Measurements from ENCODE around the gene LRRC32.

The LRRC32 gene

GRCh38 chr11:76705826-76706225 lies 35.3 kb upstream of the LRRC32 start:
- TF ChIP-seq CTCF (conservative IDR thresholded peaks at IDR 0.05; ENCODE audit: low read depth, low read length), result no peak
- H3K4me3 ChIP-seq (ENCODE audit: low read length), result no peak overlapping the region
- DNase-seq (ENCODE audit: low read depth), result no peak

- no peak for DNase-seq (ENCODE audit: low read depth)
- no peak overlapping the region for H3K4me3 ChIP-seq (ENCODE audit: low read length)
- TF ChIP-seq CTCF (conservative IDR thresholded peaks at IDR 0.05; ENCODE audit: low read depth, low read length), result no peak
Observed at GRCh38 chr11:76704171-76704948, 33.8 kb upstream of the LRRC32 start.

GRCh38 chr11:76703707-76704106 lies 33.2 kb upstream of the LRRC32 start:
- DNase-seq (ENCODE audit: low read depth), result no peak
- no peak overlapping the region for H3K4me3 ChIP-seq (ENCODE audit: low read length)
- no peak for TF ChIP-seq CTCF (conservative IDR thresholded peaks at IDR 0.05; ENCODE audit: low read depth, low read length)

- TF ChIP-seq CTCF (conservative IDR thresholded peaks at IDR 0.05; ENCODE audit: low read depth, low read length), result no peak
- no peak for DNase-seq (ENCODE audit: low read depth)
- no peak overlapping the region for H3K4me3 ChIP-seq (ENCODE audit: low read length)
Observed at GRCh38 chr11:76702336-76703128, 32.0 kb upstream of the LRRC32 start.

GRCh38 chr11:76701294-76702040 lies 30.9 kb upstream of the LRRC32 start:
- TF ChIP-seq CTCF (conservative IDR thresholded peaks at IDR 0.05; ENCODE audit: low read depth, low read length), result no peak
- no peak for DNase-seq (ENCODE audit: low read depth)
- no peak overlapping the region for H3K4me3 ChIP-seq (ENCODE audit: low read length)

GRCh38 chr11:76700177-76701100 lies 29.9 kb upstream of the LRRC32 start:
- peak; percentile 51 for DNase-seq (ENCODE audit: low read depth)
- no peak overlapping the region for H3K4me3 ChIP-seq (ENCODE audit: low read length)
- TF ChIP-seq CTCF (conservative IDR thresholded peaks at IDR 0.05; ENCODE audit: low read depth, low read length), result no peak
